HepG2 (cell line): ENCODE measurements around the gene RPTOR. TPM values are rescaled to one million over a fixed set of nuclear protein-coding genes. Genes with fewer than 3 reads are reported as not detected.

Experiments used
- FOXC1 ChIP-seq: sonication (generic); formaldehyde crosslinking; IDR thresholded peaks from 2 replicates; pipeline ENCODE4 v1.8.0; 2022; ENCODE audit warnings: mild to moderate bottlenecking, missing genetic modification reagents, borderline replicate concordance
- FOXO1 ChIP-seq: sonication (generic); formaldehyde crosslinking; IDR thresholded peaks from 2 replicates; pipeline ENCODE4 v1.4.0; 2020; ENCODE audit warnings: missing genetic modification reagents
- GLI4 ChIP-seq: sonication (generic); formaldehyde crosslinking; IDR thresholded peaks from 2 replicates; pipeline ENCODE4 v1.5.1; 2020; ENCODE audit warnings: missing genetic modification reagents, mild to moderate bottlenecking, moderate library complexity, borderline replicate concordance
- HNF1A ChIP-seq, 2 experiments: sonication (generic) in 1 of 2; formaldehyde crosslinking in 1 of 2; IDR thresholded peaks; 2 replicates each; pipeline versions ENCODE4 v1.4.0 to v1.6.1; 2016 to 2020; ENCODE audit warnings: borderline replicate concordance in 1 of 2, low read depth in 1 of 2, mild to moderate bottlenecking in 1 of 2, missing genetic modification reagents in 1 of 2
- HOXA5 ChIP-seq: sonication (generic); formaldehyde crosslinking; IDR thresholded peaks from 2 replicates; pipeline ENCODE4 v1.4.0; 2020; ENCODE audit warnings: missing genetic modification reagents
- KDM2A ChIP-seq: sonication (generic); formaldehyde crosslinking; IDR thresholded peaks from 2 replicates; pipeline ENCODE4 v1.4.0; 2020; ENCODE audit warnings: low read depth, missing genetic modification reagents, borderline replicate concordance
- MEIS1 ChIP-seq: sonication (generic); formaldehyde crosslinking; IDR thresholded peaks from 2 replicates; pipeline ENCODE4 v1.9.0; 2021; ENCODE audit warnings: mild to moderate bottlenecking, missing genetic modification reagents, moderate library complexity, borderline replicate concordance
- MTA3 ChIP-seq: sonication (generic); formaldehyde crosslinking; IDR thresholded peaks from 2 replicates; pipeline ENCODE4 v1.4.0; 2020; ENCODE audit warnings: missing genetic modification reagents
- MXI1 ChIP-seq: IDR thresholded peaks from 3 replicates; pipeline ENCODE4 v1.6.1; 2012; ENCODE audit warnings: low read depth, low read length, inconsistent platforms, borderline replicate concordance
- NBN ChIP-seq: fragments of 450-650 bp; conservative IDR thresholded peaks from 2 replicates; pipeline ENCODE4 v1.6.1; 2017
- NFIB ChIP-seq: sonication (generic); formaldehyde crosslinking; IDR thresholded peaks from 2 replicates; pipeline ENCODE4 v1.9.0; 2021; ENCODE audit warnings: missing genetic modification reagents, mild to moderate bottlenecking, borderline replicate concordance
- POLR2A ChIP-seq, 2 experiments: IDR thresholded peaks; 2 replicates each; pipeline ENCODE4 v1.6.1; 2011; ENCODE audit warnings: low read depth in 2 of 2, low read length in 2 of 2, mild to moderate bottlenecking in 1 of 2, moderate library complexity in 1 of 2; ENCODE audit not compliant: insufficient read depth in 1 of 2
- PPARG ChIP-seq: conservative IDR thresholded peaks from 2 replicates; pipeline ENCODE4 v1.6.1; 2016; ENCODE audit warnings: missing biosample characterization, missing genetic modification reagents
- RFX1 ChIP-seq: fragments of 450-650 bp; IDR thresholded peaks from 2 replicates; pipeline ENCODE4 v1.6.1; 2017
- SALL1 ChIP-seq: sonication (generic); formaldehyde crosslinking; IDR thresholded peaks from 2 replicates; pipeline ENCODE4 v1.8.0; 2022; ENCODE audit warnings: mild to moderate bottlenecking, missing genetic modification reagents
- TIGD3 ChIP-seq: sonication (generic); formaldehyde crosslinking; IDR thresholded peaks from 2 replicates; pipeline ENCODE4 v1.5.1; 2020; ENCODE audit warnings: mild to moderate bottlenecking, missing genetic modification reagents, borderline replicate concordance
- ZFP36L2 ChIP-seq: sonication (generic); formaldehyde crosslinking; IDR thresholded peaks from 2 replicates; pipeline ENCODE4 v1.4.0; 2020; ENCODE audit warnings: missing genetic modification reagents
- ZNF160 ChIP-seq: sonication (generic); formaldehyde crosslinking; IDR thresholded peaks from 2 replicates; pipeline ENCODE4 v1.8.0; 2022; ENCODE audit warnings: mild to moderate bottlenecking, inconsistent platforms, missing genetic modification reagents
- ZNF282 ChIP-seq: fragments of 450-650 bp; IDR thresholded peaks from 2 replicates; pipeline ENCODE4 v1.6.1; 2018; ENCODE audit not compliant: partially characterized antibody
- ZNF530 ChIP-seq: sonication (generic); formaldehyde crosslinking; IDR thresholded peaks from 2 replicates; pipeline ENCODE4 v1.5.0; 2020; ENCODE audit warnings: low read depth, mild to moderate bottlenecking, missing genetic modification reagents
- ZNF562 ChIP-seq: sonication (generic); formaldehyde crosslinking; IDR thresholded peaks from 2 replicates; pipeline ENCODE4 v1.8.0; 2022; ENCODE audit warnings: missing genetic modification reagents, borderline replicate concordance
- ZNF570 ChIP-seq: sonication (generic); formaldehyde crosslinking; IDR thresholded peaks from 2 replicates; pipeline ENCODE4 v1.4.0; 2020; ENCODE audit warnings: mild to moderate bottlenecking, missing genetic modification reagents, borderline replicate concordance
- ZNF644 ChIP-seq: IDR thresholded peaks from 2 replicates; pipeline ENCODE4 v1.6.1; 2016; ENCODE audit warnings: low read depth
- ZNF678 ChIP-seq: sonication (generic); formaldehyde crosslinking; IDR thresholded peaks from 2 replicates; pipeline ENCODE4 v1.4.0; 2020; ENCODE audit warnings: mild to moderate bottlenecking, missing genetic modification reagents
- ZNF773 ChIP-seq: sonication (generic); formaldehyde crosslinking; IDR thresholded peaks from 2 replicates; pipeline ENCODE4 v1.4.0; 2020; ENCODE audit warnings: missing genetic modification reagents, borderline replicate concordance
- polyA plus RNA-seq, 8 experiments: library from polyadenylated mRNA; depleted of rRNA in 3 of 8; stranded (reverse) in 7 of 8; unstranded in 1 of 8; fragments of >200 nt; fragmentation: Illumina TruSeq in 4 of 8; extraction: Trizol in 4 of 8; gene quantifications; 2 replicates each; pipeline versions ENCODE4 v1.2.1 to v1.2.3, GENCODE V29; 2011 to 2016; ENCODE audit warnings: low read depth in 4 of 8, missing spikeins in 1 of 8, mixed read lengths in 1 of 8; ENCODE audit not compliant: insufficient read depth in 1 of 8
- total RNA-seq, 5 experiments: library from RNA; depleted of rRNA; stranded (reverse); fragments of >200 nt; fragmentation: Illumina TruSeq; extraction: Trizol; gene quantifications; 2 replicates each; pipeline ENCODE4 v1.2.3, GENCODE V29; 2016; ENCODE audit warnings: low read depth in 1 of 5

RPTOR gene
- total and polyA plus RNA-seq, 2 of the 13 experiments (the other 11 are each of a cell fraction or from before 2014, with no cell fraction given) = 6.6 to 25.3 TPM

- TF ChIP-seq MEIS1 (CRISPR knock-in tag) (peak; percentile 85; the same call in 1 of the 2 replicates), PPARG (CRISPR knock-in tag) (peak; percentile 41; the same call in 1 of the 2 replicates), POLR2A (IDR thresholded peaks at IDR 0.05; ENCODE audit: insufficient read depth in 1 of 2, low read depth in 2 of 2, low read length in 2 of 2) (no peak), ZNF530 (CRISPR knock-in tag) (no peak), MTA3 (CRISPR knock-in tag) (no peak), ZNF562 (CRISPR knock-in tag) (no peak), NBN (no peak), NFIB (CRISPR knock-in tag) (no peak), ZNF282 (no peak), TIGD3 (no peak), ZFP36L2 (CRISPR knock-in tag) (no peak), RFX1 (no peak), SALL1 (CRISPR knock-in tag) (peak; percentile 91), ZNF644 (no peak), HNF1A (IDR thresholded peaks at IDR 0.05; ENCODE audit: low read depth) (no peak), HNF1A (CRISPR knock-in tag; IDR thresholded peaks at IDR 0.05; ENCODE audit: borderline replicate concordance) (0 out of 2 replicates have a peak, but pooled peaks have one; percentile 49), ZNF773 (CRISPR knock-in tag) (no peak), KDM2A (CRISPR knock-in tag) (peak; percentile 97), FOXO1 (CRISPR knock-in tag) (peak; percentile 88), GLI4 (CRISPR knock-in tag) (no peak), ZNF160 (CRISPR knock-in tag) (no peak), ZNF570 (CRISPR knock-in tag) (no peak), FOXC1 (CRISPR knock-in tag) (0 out of 2 replicates have a peak, but pooled peaks have one; percentile 34), ZNF678 (CRISPR knock-in tag) (no peak), HOXA5 (CRISPR knock-in tag) (peak; percentile 54; the same call in 1 of the 2 replicates), MXI1 (peak; percentile 95)
Measured at GRCh38 chr17:80575057-80575875, 30.6 kb downstream of the RPTOR start (continued).
